ENCODE measurements around the gene AUP1.

GRCh38 chr2:74558284-74559230 lies 29.1 kb upstream of the AUP1 start:
- TF ChIP-seq, protein P1, sequence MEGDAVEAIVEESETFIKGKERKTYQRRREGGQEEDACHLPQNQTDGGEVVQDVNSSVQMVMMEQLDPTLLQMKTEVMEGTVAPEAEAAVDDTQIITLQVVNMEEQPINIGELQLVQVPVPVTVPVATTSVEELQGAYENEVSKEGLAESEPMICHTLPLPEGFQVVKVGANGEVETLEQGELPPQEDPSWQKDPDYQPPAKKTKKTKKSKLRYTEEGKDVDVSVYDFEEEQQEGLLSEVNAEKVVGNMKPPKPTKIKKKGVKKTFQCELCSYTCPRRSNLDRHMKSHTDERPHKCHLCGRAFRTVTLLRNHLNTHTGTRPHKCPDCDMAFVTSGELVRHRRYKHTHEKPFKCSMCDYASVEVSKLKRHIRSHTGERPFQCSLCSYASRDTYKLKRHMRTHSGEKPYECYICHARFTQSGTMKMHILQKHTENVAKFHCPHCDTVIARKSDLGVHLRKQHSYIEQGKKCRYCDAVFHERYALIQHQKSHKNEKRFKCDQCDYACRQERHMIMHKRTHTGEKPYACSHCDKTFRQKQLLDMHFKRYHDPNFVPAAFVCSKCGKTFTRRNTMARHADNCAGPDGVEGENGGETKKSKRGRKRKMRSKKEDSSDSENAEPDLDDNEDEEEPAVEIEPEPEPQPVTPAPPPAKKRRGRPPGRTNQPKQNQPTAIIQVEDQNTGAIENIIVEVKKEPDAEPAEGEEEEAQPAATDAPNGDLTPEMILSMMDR (IDR thresholded peaks at IDR 0.05; ENCODE audit: extremely low read depth in 1 of 2, insufficient read depth in 1 of 2, low read depth in 1 of 2, low read length in 2 of 2): no peak
- TF ChIP-seq POLR2A (IDR thresholded peaks at IDR 0.05; ENCODE audit: low read depth, low read length) (no peak), MYC (IDR thresholded peaks at IDR 0.05; ENCODE audit: low read depth, low read length) (no peak), JUN (IDR thresholded peaks at IDR 0.05; ENCODE audit: borderline replicate concordance, insufficient read depth, insufficient read length, low read depth) (no peak), EZH2 (IDR thresholded peaks at IDR 0.05; ENCODE audit: borderline replicate concordance, low read depth, low read length, severe bottlenecking) (no peak), POLR2AphosphoS5 (IDR thresholded peaks at IDR 0.05; ENCODE audit: insufficient read depth, low read depth, low read length) (no peak), FOS (IDR thresholded peaks at IDR 0.05; ENCODE audit: borderline replicate concordance, insufficient read depth, low read length) (no peak), GATA2 (IDR thresholded peaks at IDR 0.05; ENCODE audit: insufficient read depth, insufficient read length, low read depth, low read length) (no peak)
- TF ChIP-seq, protein P2, sequence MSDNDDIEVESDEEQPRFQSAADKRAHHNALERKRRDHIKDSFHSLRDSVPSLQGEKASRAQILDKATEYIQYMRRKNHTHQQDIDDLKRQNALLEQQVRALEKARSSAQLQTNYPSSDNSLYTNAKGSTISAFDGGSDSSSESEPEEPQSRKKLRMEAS (IDR thresholded peaks at IDR 0.05; ENCODE audit: insufficient read depth, insufficient read length): no peak

All from endothelial cell of umbilical vein (primary cell).